ENCODE measurements around the gene RNGTT.

Gene RNGTT

DNA sequence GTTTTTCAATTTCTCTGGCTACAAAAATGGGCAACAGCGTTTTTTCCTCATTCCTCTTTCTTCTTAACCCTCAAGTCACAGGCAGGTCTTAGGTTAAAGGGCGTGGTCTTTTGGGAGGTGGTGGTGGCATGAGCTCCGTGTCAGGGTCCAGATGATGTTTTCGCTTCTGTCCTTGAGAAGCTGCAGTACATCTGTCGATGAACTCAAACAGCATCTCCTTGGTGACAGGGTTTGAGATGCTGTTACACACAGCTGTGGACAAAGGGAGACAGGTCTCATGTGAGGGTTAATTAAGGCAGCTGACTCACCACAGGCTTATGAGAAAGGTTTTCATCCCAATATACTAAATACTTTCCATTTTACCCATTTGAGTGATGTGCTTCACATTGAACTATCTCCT lies 350.8 kb downstream of the RNGTT start:
- H3K27me3 ChIP-seq (ENCODE audit: control insufficient read depth, insufficient read depth, low read length), result no peaks in the 10 kb centered on the region
- H3K4me3 ChIP-seq (ENCODE audit: low read length), result no peak overlapping the region
- H3K9me3 ChIP-seq (ENCODE audit: control insufficient read depth, insufficient read depth, low read length), result no peaks in the 10 kb centered on the region
- WGBS (ENCODE audit: insufficient coverage, insufficient read length), result no CpG with 5 or more reads among the region's 5 CpGs
- DNase-seq (ENCODE audit: low read depth, low spot score), result no peak
- no peaks in the 10 kb centered on the region for H3K4me1 ChIP-seq (ENCODE audit: control insufficient read depth, insufficient read depth, low read length)
- no peaks in the 10 kb centered on the region for H3K36me3 ChIP-seq (ENCODE audit: control insufficient read depth, insufficient read depth, low read length)
- H3K27ac ChIP-seq (ENCODE audit: low read length), result no peak overlapping the region

DNA sequence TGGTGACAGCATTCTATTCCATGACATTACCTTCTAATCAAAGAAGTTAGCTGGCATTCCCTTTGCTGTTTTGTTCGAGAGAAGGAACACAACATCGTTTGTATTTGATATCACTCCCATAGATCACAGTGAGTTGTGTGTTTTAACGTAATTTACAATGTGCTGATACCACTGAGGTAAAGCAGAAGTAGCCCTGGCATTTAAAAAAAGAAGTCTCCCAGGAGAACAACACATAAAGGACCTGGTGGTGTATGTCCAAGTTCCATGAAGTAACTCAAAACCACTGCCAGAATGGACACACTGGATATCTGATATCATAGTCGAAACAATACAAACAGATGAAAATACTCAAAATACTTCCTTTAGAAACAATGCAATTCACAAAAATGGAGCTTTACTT lies 351.7 kb downstream of the RNGTT start:
- Histone ChIP-seq H3K4me1 (ENCODE audit: control insufficient read depth, insufficient read depth, low read length) (no peaks in the 10 kb centered on the region), H3K27ac (ENCODE audit: low read length) (no peak overlapping the region), H3K4me3 (ENCODE audit: low read length) (no peak overlapping the region), H3K36me3 (ENCODE audit: control insufficient read depth, insufficient read depth, low read length) (no peaks in the 10 kb centered on the region), H3K9me3 (ENCODE audit: control insufficient read depth, insufficient read depth, low read length) (no peaks in the 10 kb centered on the region), H3K27me3 (ENCODE audit: control insufficient read depth, insufficient read depth, low read length) (no peaks in the 10 kb centered on the region)
- no CpG with 5 or more reads among the region's 4 CpGs for WGBS (ENCODE audit: insufficient coverage, insufficient read length)
- DNase-seq (ENCODE audit: low read depth, low spot score), result no peak

DNA sequence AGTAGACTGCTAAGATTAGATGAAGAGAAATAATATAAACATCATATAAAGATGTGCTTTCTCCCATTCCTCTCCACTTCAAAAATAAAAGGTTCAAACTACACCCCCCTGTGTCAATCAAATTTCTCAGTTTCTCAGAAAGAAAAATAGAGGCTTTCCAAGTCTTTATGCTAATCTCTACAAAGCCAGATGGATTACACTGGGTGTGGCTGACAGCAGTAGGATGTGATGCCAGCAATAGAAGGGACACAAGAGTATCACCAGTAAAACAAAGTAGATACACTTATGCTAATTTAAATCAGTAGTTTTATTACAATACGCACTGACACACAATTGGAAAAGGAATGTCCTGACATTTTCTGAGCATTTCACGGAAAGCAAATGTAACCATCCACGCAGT lies 353.4 kb downstream of the RNGTT start:
- Histone ChIP-seq H3K27me3 (ENCODE audit: control insufficient read depth, insufficient read depth, low read length) (no peaks in the 10 kb centered on the region), H3K4me1 (ENCODE audit: control insufficient read depth, insufficient read depth, low read length) (no peaks in the 10 kb centered on the region), H3K4me3 (ENCODE audit: low read length) (no peak overlapping the region), H3K9me3 (ENCODE audit: control insufficient read depth, insufficient read depth, low read length) (no peaks in the 10 kb centered on the region), H3K27ac (ENCODE audit: low read length) (no peak overlapping the region), H3K36me3 (ENCODE audit: control insufficient read depth, insufficient read depth, low read length) (no peaks in the 10 kb centered on the region)
- DNase-seq (ENCODE audit: low read depth, low spot score), result no peak
- WGBS (ENCODE audit: insufficient coverage, insufficient read length), result no CpG with 5 or more reads among the region's 3 CpGs

DNA sequence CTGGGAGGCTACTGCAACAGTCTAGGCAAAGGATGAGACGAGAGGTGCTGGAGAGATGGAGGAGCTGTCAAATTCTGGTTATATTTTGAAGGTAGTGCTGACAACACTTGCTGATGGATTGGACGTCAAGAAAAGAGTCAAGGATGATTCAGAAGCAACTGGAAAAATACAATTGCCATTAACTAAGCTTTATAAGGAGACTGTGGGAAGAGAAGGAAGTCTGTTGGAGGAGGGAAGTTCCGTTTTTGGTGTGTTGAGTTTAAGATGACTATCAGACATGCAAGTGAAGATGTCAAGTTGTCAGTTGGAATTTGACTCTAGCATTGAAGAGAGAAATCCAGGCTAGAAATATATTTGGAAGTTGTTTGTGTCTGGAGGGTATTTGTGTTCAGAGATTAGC lies 358.1 kb downstream of the RNGTT start:
- no peak for DNase-seq (ENCODE audit: low read depth, low spot score)
- H3K36me3 ChIP-seq (ENCODE audit: control insufficient read depth, insufficient read depth, low read length), result no peaks in the 10 kb centered on the region
- H3K9me3 ChIP-seq (ENCODE audit: control insufficient read depth, insufficient read depth, low read length), result no peaks in the 10 kb centered on the region
- H3K27ac ChIP-seq (ENCODE audit: low read length), result no peak overlapping the region
- no peak overlapping the region for H3K4me3 ChIP-seq (ENCODE audit: low read length)
- no peaks in the 10 kb centered on the region for H3K27me3 ChIP-seq (ENCODE audit: control insufficient read depth, insufficient read depth, low read length)
- WGBS (ENCODE audit: insufficient coverage, insufficient read length), result no CpG with 5 or more reads among the region's 3 CpGs
- no peaks in the 10 kb centered on the region for H3K4me1 ChIP-seq (ENCODE audit: control insufficient read depth, insufficient read depth, low read length)

DNA sequence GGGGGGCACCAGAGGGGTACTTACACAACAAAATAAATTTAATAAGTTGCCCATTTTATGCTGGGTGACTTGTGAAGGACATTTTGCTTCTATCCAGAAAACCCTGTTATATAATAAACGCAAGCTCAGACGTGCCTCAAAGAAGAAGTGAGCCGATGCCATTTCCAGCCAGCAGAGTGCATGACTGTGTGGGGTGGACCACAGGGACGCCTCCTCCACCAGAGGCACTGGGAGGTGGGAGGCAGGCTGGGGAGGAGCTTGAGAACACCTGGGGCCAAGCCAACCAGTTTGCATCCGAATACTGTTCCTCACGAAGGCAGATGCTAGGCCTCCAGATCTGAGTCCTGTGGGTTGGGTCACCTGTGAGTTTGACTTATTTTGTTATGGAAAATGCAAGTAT lies 363.8 kb downstream of the RNGTT start:
- Histone ChIP-seq H3K27ac (ENCODE audit: low read length) (no peak overlapping the region), H3K9me3 (ENCODE audit: control insufficient read depth, insufficient read depth, low read length) (no peaks in the 10 kb centered on the region), H3K4me1 (ENCODE audit: control insufficient read depth, insufficient read depth, low read length) (no peaks in the 10 kb centered on the region), H3K36me3 (ENCODE audit: control insufficient read depth, insufficient read depth, low read length) (no peaks in the 10 kb centered on the region), H3K4me3 (ENCODE audit: low read length) (no peak overlapping the region), H3K27me3 (ENCODE audit: control insufficient read depth, insufficient read depth, low read length) (no peaks in the 10 kb centered on the region)
- peak; percentile 27 for DNase-seq (ENCODE audit: low read depth, low spot score)
- no CpG with 5 or more reads among the region's 6 CpGs for WGBS (ENCODE audit: insufficient coverage, insufficient read length)

DNA sequence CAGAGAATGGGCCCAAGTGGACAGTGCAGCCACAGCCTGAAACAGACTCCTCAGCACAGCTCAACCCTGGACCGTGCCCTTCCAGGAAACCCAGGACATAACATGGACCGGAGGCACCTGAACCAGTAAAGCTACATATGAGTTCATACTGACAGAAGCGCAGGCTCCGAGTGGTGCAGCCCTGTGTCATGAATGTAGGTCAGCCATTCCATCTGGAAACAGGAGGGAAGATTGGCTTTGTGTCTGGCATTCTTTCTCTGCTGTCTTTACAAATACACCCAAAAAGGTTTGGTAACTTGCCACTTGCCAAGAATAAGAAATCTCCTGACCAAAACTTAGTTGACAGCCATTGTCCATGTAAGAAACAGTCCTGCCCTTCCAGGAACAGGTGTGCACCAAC lies 366.6 kb downstream of the RNGTT start:
- H3K4me1 ChIP-seq (ENCODE audit: control insufficient read depth, insufficient read depth, low read length), result no peaks in the 10 kb centered on the region
- no peaks in the 10 kb centered on the region for H3K9me3 ChIP-seq (ENCODE audit: control insufficient read depth, insufficient read depth, low read length)
- H3K27me3 ChIP-seq (ENCODE audit: control insufficient read depth, insufficient read depth, low read length), result no peaks in the 10 kb centered on the region
- no peak for DNase-seq (ENCODE audit: low read depth, low spot score)
- WGBS (ENCODE audit: insufficient coverage, insufficient read length), result no CpG with 5 or more reads among the region's 4 CpGs
- no peak overlapping the region for H3K4me3 ChIP-seq (ENCODE audit: low read length)
- no peak overlapping the region for H3K27ac ChIP-seq (ENCODE audit: low read length)
- no peaks in the 10 kb centered on the region for H3K36me3 ChIP-seq (ENCODE audit: control insufficient read depth, insufficient read depth, low read length)

DNA sequence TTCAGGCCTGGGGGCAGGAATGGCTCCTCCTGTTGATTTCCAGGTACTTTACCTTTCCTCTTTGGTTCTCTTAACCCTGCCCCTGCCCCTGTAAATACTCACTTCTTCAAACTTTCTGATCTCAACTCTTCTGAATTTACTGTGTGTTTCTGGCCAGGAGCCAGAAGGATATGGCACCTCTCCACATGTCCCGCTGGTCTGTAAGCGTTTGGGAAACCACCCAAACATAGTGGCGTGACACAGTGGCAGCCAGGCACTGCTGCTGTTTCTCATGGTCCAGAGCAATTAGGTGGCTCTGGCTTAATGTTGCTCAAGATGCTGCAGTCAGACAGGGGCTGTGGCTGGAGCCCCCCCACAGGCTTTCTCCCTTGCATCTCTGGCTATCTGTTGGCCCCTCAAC lies 374.5 kb downstream of the RNGTT start:
- peaks cover 2% of the 10 kb centered on the region; the same call in 1 of the 2 replicates for H3K4me1 ChIP-seq (ENCODE audit: control insufficient read depth, insufficient read depth, low read length)
- H3K4me3 ChIP-seq (ENCODE audit: low read length), result no peak overlapping the region
- H3K9me3 ChIP-seq (ENCODE audit: control insufficient read depth, insufficient read depth, low read length), result no peaks in the 10 kb centered on the region
- WGBS (ENCODE audit: insufficient coverage, insufficient read length), result no CpG with 5 or more reads among the region's 3 CpGs
- DNase-seq (ENCODE audit: low read depth, low spot score), result no peak
- no peaks in the 10 kb centered on the region for H3K27me3 ChIP-seq (ENCODE audit: control insufficient read depth, insufficient read depth, low read length)
- H3K27ac ChIP-seq (ENCODE audit: low read length), result no peak overlapping the region
- H3K36me3 ChIP-seq (ENCODE audit: control insufficient read depth, insufficient read depth, low read length), result no peaks in the 10 kb centered on the region

DNA sequence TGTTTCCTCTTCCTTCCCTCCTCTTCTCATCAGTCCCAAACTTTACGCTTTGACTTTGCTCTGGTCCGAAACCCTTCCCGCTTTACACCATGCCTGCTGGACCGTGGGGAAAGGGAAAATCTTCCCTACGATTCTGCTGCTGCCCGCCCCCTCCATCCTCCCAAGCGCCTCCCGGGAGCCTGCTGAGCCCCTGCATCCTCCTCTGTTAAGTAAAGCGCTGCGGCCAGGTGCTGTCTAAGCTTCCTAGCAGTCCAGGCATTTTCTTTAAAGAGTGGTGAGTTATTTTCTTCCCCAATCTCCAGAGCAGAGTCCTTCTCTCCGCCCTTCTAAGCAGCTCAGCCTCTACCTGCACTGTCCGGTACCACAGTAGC lies 376.3 kb downstream of the RNGTT start:
- WGBS (ENCODE audit: insufficient coverage, insufficient read length), result no CpG with 5 or more reads among the region's 12 CpGs
- Histone ChIP-seq H3K27me3 (ENCODE audit: control insufficient read depth, insufficient read depth, low read length) (no peaks in the 10 kb centered on the region), H3K4me1 (ENCODE audit: control insufficient read depth, insufficient read depth, low read length) (peaks cover 2% of the 10 kb centered on the region; the same call in 1 of the 2 replicates), H3K36me3 (ENCODE audit: control insufficient read depth, insufficient read depth, low read length) (no peaks in the 10 kb centered on the region), H3K9me3 (ENCODE audit: control insufficient read depth, insufficient read depth, low read length) (no peaks in the 10 kb centered on the region), H3K27ac (ENCODE audit: low read length) (no peak overlapping the region), H3K4me3 (ENCODE audit: low read length) (no peak overlapping the region)
- no peak for DNase-seq (ENCODE audit: low read depth, low spot score)

DNA sequence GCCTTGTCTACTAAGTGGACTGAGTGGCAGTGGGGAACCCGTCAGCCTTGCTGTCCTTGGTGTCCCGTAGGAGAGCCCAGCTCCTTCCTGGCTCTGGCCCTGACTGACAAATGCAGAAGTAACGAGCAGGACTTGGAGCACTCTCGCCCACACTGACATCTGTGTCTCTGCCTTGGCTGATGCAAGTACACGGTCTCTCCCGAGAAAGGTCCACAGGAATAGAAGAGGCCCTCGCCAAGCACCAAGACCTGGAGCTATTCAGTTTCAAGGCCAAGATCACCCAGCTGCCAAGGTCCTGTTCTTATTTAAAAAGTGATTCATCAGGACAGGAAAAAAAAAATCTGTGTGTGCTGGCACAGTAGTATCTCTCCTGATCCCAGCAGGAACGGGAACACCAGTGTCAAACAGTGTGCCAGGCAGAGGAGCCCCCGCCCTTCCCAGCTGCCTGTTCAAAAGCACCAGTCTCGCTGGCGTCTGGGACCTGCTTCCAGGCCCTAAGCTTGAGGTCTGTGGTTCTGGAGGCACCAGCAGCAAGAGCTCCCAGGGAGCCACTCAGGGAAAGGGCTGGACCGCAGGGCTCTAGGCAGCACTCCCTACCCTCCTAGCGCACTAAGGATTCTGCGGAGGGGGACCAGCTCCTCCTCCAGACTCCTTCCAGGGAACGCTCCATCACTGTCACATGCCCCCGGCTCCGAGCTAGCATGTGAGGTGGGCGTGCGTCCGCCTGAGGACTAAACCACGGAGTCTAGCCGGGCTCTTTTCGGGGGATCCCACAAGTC lies 376.9 kb downstream of the RNGTT start:
- H3K36me3 ChIP-seq (ENCODE audit: control insufficient read depth, insufficient read depth, low read length), result no peaks in the 10 kb centered on the region
- no peak overlapping the region for H3K27ac ChIP-seq (ENCODE audit: low read length)
- DNase-seq (ENCODE audit: low read depth, low spot score), result no peak
- no peaks in the 10 kb centered on the region for H3K9me3 ChIP-seq (ENCODE audit: control insufficient read depth, insufficient read depth, low read length)
- H3K4me1 ChIP-seq (ENCODE audit: control insufficient read depth, insufficient read depth, low read length), result peaks cover 2% of the 10 kb centered on the region; the same call in 1 of the 2 replicates
- H3K4me3 ChIP-seq (ENCODE audit: low read length), result no peak overlapping the region
- no peaks in the 10 kb centered on the region for H3K27me3 ChIP-seq (ENCODE audit: control insufficient read depth, insufficient read depth, low read length)
- no CpG with 5 or more reads among the region's 23 CpGs for WGBS (ENCODE audit: insufficient coverage, insufficient read length)

DNA sequence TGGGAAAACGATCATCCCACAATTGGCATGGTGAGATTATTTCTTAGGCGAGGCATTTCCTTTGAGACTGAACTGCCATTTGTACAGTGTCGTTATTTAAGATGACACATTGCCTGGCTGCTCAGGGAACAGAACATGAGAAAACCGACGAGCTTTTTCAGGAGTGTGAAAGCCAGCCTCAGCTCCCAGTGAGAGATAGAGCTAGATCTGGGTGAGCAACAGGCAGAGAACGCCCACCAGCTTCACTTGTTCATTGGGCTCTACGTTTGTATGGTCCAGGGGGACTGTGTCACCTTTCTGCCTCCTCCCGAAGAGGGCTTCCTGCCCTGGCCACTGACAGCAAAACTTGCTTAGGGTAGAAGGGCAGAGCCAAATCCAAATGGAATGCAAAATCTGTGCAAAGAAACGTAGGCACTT lies 378.1 kb downstream of the RNGTT start:
- WGBS (ENCODE audit: insufficient coverage, insufficient read length), result no CpG with 5 or more reads among the region's 9 CpGs
- Histone ChIP-seq H3K36me3 (ENCODE audit: control insufficient read depth, insufficient read depth, low read length) (no peaks in the 10 kb centered on the region), H3K27me3 (ENCODE audit: control insufficient read depth, insufficient read depth, low read length) (no peaks in the 10 kb centered on the region), H3K4me3 (ENCODE audit: low read length) (no peak overlapping the region), H3K4me1 (ENCODE audit: control insufficient read depth, insufficient read depth, low read length) (peaks cover 2% of the 10 kb centered on the region; the same call in 1 of the 2 replicates), H3K9me3 (ENCODE audit: control insufficient read depth, insufficient read depth, low read length) (no peaks in the 10 kb centered on the region), H3K27ac (ENCODE audit: low read length) (no peak overlapping the region)
- DNase-seq (ENCODE audit: low read depth, low spot score), result no peak

Data from iPS DF 6.9 (cell line).